ENCODE data around the gene LAMA4. TPM values are rescaled to one million over a fixed set of nuclear protein-coding genes. Genes with fewer than 3 reads are reported as not detected.

The LAMA4 gene
- total and polyA plus RNA-seq, 8 donors, result 9.7 to 324 (median 43.9) TPM

DNA sequence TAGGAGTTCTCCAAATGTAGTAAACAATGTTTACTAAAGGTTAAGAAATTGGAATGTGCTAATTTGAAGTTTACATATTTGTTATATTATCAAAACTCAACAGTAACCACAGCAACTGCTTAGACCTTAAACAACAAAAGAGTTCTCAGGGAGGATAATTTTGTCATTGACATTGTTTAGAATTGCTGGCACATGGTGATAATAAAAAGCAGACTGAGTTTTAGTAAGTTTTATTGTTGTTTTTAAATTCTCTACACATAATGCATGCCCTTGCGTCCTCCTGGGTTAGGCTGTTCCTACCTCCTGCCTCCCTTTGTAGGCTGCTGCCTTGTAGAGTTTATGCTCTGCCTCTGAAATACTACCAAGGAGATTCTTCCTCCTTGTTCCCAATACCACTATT, 28.7 kb downstream of the LAMA4 start:
- no peak for TF ChIP-seq POLR2AphosphoS5 (IDR thresholded peaks at IDR 0.05)
- TF ChIP-seq POLR2A (IDR thresholded peaks at IDR 0.05), result no peak
- no peak for TF ChIP-seq EP300 (IDR thresholded peaks at IDR 0.05)
- TF ChIP-seq, protein P1, sequence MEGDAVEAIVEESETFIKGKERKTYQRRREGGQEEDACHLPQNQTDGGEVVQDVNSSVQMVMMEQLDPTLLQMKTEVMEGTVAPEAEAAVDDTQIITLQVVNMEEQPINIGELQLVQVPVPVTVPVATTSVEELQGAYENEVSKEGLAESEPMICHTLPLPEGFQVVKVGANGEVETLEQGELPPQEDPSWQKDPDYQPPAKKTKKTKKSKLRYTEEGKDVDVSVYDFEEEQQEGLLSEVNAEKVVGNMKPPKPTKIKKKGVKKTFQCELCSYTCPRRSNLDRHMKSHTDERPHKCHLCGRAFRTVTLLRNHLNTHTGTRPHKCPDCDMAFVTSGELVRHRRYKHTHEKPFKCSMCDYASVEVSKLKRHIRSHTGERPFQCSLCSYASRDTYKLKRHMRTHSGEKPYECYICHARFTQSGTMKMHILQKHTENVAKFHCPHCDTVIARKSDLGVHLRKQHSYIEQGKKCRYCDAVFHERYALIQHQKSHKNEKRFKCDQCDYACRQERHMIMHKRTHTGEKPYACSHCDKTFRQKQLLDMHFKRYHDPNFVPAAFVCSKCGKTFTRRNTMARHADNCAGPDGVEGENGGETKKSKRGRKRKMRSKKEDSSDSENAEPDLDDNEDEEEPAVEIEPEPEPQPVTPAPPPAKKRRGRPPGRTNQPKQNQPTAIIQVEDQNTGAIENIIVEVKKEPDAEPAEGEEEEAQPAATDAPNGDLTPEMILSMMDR (IDR thresholded peaks at IDR 0.05), result no peak
- no peak overlapping the region for H3K4me3 ChIP-seq
- H3K27ac ChIP-seq, result peak overlapping the region in 4 of 5 donors; percentile 59 to 82 (median 74)
- H3K27me3 ChIP-seq, result no peaks in the 10 kb centered on the region
- whole genome bisulfite sequencing, 5 donors, result 36 to 88% (median 70%) methylated on average over 1 of the region's 1 CpG
- DNase-seq, result no peak
- no peaks in the 10 kb centered on the region for H3K36me3 ChIP-seq
- no peaks in the 10 kb centered on the region for H3K9me3 ChIP-seq
- intact Hi-C loops (cut with DNase I; ENCODE audit: low total_unique reads), result no loop called here
- H3K4me1 ChIP-seq, result peaks cover 6 to 59% (median 31%) of the 10 kb centered on the region in 4 donors

DNA sequence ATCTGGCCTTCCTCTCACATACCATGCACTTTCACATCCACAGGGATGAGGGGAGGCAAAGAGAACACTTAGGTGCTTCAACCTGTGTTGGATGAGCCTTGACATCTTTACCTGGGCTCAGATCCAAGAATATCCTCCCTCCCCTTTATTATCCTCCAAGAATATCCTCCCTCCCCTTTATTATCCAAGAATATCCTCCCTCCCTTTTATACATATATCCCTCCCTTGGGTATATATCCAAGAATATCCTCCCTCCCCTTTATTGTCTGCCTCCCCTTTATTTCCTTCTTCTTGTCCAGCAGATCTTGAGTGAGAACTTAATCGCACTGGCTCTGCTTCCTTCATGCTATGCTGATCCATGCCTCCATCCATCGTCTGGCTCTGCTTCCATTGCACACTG, 30.3 kb downstream of the LAMA4 start:
- Histone ChIP-seq H3K4me1 (peaks cover 6 to 59% (median 28%) of the 10 kb centered on the region in 4 donors), H3K27me3 (no peaks in the 10 kb centered on the region), H3K4me3 (no peak overlapping the region), H3K9me3 (no peaks in the 10 kb centered on the region), H3K36me3 (no peaks in the 10 kb centered on the region), H3K27ac (peak overlapping the region; percentile 70 to 82 (median 79))
- TF ChIP-seq POLR2AphosphoS5 (IDR thresholded peaks at IDR 0.05) (no peak), POLR2A (IDR thresholded peaks at IDR 0.05) (no peak), EP300 (IDR thresholded peaks at IDR 0.05) (no peak)
- no peak for DNase-seq
- 82 to 94% (median 93%) methylated on average over 2 of the region's 2 CpGs for WGBS, 5 donors
- intact Hi-C loops (cut with DNase I; ENCODE audit: low total_unique reads), result no loop called here

DNA sequence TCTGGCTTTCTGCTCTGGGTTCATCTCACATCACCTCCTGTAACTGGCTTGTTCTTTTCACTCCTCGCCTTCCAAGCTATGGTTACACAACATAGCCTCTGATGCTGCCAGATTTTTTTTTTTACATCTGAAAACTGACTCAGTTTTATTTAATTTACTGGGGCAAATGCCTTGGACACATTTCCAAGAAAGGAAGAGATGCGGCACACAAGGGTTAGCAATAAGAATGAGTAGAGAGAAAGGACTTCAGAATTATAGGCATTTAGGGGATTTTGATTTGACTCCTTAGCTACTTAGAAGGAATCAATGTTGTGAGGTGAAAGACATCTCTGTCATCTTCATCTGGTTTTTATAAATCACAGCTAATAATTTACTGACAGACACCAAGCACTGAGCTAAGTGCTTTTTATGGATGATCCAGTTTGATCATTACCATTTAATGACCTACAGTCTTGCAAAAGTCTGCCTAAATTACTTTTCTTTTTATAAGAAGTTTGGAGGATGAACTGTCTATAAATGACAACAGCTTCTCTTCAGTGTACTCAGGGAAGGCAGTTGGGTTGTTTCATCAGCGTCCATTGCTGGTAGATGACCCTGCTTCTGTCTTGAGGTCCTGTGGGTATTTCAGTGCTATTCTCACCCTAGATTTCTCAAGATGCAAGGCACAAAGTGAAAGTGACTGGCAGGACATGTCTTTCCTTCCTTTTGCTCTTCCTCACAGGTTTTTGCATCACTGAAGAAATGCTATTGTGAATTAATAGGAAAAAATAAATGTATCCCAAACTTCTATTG, 31.1 kb downstream of the LAMA4 start:
- peak in 1 of 2 donors; percentile 63 for DNase-seq
- 48 to 77% (median 68%) methylated on average over 3 of the region's 3 CpGs for WGBS, 5 donors
- H3K4me1 ChIP-seq, result peaks cover 6 to 60% (median 29%) of the 10 kb centered on the region in 4 donors
- no peaks in the 10 kb centered on the region for H3K27me3 ChIP-seq
- H3K9me3 ChIP-seq, result no peaks in the 10 kb centered on the region
- H3K4me3 ChIP-seq, result no peak overlapping the region
- intact Hi-C loops (cut with DNase I; ENCODE audit: low total_unique reads), result no loop called here
- peak overlapping the region in 4 of 5 donors; percentile 74 to 82 (median 80) for H3K27ac ChIP-seq
- no peak for TF ChIP-seq POLR2A (IDR thresholded peaks at IDR 0.05)
- TF ChIP-seq EP300 (IDR thresholded peaks at IDR 0.05), result no peak
- TF ChIP-seq, protein P1 (IDR thresholded peaks at IDR 0.05), result no peak
- peak; percentile 56 to 81 (median 75) for TF ChIP-seq POLR2AphosphoS5 (IDR thresholded peaks at IDR 0.05)
- no peaks in the 10 kb centered on the region for H3K36me3 ChIP-seq

DNA sequence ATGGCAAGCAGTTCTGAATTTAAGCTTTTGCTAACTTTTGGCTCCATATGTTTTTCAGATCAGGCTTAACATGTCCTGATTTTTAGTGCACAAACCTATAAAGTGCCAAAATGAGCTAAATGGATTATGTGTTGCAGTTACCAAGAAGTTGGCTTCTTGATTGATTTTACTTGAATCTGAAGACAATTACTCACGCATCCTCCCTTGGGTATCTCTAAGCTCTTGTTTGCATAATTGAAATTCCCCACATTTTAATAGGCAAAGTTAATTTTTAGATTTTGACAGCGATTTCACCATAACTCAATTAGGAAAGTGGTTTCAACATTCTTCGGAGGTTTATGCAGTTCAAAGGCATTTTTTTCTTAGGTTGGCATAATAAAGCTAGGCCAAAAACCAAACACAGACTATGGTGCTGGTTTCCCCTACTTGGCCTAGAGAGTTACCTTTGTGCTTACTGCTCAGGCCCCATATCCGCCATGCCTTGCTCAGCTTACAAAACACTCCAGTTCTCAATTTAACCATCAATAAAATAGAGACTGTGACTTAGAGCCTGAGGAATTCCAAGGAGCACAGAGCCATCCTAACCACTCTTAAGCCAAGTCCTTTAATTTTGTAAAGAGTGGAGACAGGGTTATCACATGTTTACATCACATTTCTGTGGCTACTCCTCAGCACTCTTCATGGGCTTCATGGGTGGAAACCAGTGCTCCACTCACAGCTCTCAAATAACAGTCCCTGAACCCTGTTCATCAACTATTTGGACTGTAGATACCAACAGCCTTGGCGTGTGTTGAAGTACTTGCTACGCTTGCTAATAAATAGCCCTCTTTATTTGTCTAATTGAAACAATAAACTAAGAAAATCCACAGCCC, 32.1 kb downstream of the LAMA4 start:
- intact Hi-C loops (cut with DNase I; ENCODE audit: low total_unique reads), result no loop called here
- Histone ChIP-seq H3K36me3 (no peaks in the 10 kb centered on the region), H3K4me3 (no peak overlapping the region), H3K27me3 (no peaks in the 10 kb centered on the region), H3K4me1 (peaks cover 6 to 59% (median 31%) of the 10 kb centered on the region in 4 donors), H3K9me3 (no peaks in the 10 kb centered on the region), H3K27ac (peak overlapping the region in 4 of 5 donors; percentile 74 to 82 (median 80))
- WGBS, 5 donors, result 64 to 74% (median 68%) methylated on average over 6 of the region's 6 CpGs
- no peak for DNase-seq
- TF ChIP-seq POLR2AphosphoS5 (IDR thresholded peaks at IDR 0.05), result no peak
- TF ChIP-seq EP300 (IDR thresholded peaks at IDR 0.05), result no peak
- TF ChIP-seq, protein P1 (IDR thresholded peaks at IDR 0.05), result no peak
- TF ChIP-seq POLR2A (IDR thresholded peaks at IDR 0.05), result no peak
